ENCODE measurements around the gene PRM2. TPM values are rescaled to one million over a fixed set of nuclear protein-coding genes. Genes with fewer than 3 reads are reported as not detected.

The PRM2 gene
- total and polyA plus RNA-seq, 2 of the 8 experiments (the other 6 are each of a cell fraction or from before 2014, with no cell fraction given), result not detected

DNA sequence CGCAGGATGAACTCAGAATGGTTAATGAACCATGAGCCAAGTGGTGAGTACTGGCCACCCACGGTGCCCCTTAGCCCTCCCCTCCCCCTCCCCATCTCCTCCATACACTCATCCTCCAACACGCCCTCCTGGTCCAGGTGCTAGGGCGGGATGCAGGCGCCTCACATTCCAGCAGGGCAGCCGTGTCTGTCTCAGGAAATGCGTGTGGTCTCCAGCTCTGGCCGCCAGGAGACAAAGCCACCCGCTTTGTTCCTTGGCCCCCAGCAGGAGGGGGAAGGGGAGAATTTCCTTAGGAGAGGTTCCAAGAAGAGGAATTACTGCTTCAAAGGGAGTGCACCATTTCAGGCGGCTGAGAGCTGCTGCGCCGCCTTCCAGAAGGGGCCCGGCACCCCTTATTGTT, 39.2 kb upstream of the PRM2 start (continued):
- peak; percentile 60 to 78; a peak in 2 of 4 replicates for TF ChIP-seq SIN3A (conservative IDR thresholded peaks at IDR 0.05 in 1 of 2, IDR thresholded peaks at IDR 0.05 in 1 of 2; ENCODE audit: low read depth in 1 of 2, low read length in 2 of 2)
- TF ChIP-seq, protein P1, sequence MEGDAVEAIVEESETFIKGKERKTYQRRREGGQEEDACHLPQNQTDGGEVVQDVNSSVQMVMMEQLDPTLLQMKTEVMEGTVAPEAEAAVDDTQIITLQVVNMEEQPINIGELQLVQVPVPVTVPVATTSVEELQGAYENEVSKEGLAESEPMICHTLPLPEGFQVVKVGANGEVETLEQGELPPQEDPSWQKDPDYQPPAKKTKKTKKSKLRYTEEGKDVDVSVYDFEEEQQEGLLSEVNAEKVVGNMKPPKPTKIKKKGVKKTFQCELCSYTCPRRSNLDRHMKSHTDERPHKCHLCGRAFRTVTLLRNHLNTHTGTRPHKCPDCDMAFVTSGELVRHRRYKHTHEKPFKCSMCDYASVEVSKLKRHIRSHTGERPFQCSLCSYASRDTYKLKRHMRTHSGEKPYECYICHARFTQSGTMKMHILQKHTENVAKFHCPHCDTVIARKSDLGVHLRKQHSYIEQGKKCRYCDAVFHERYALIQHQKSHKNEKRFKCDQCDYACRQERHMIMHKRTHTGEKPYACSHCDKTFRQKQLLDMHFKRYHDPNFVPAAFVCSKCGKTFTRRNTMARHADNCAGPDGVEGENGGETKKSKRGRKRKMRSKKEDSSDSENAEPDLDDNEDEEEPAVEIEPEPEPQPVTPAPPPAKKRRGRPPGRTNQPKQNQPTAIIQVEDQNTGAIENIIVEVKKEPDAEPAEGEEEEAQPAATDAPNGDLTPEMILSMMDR (IDR thresholded peaks at IDR 0.05; ENCODE audit: control extremely low read depth in 1 of 3, insufficient read depth in 1 of 3, low read depth in 1 of 3, low read length in 3 of 3), result peak; percentile 29 to 55 (median 41)
- TF ChIP-seq POLR2AphosphoS5 (IDR thresholded peaks at IDR 0.05; ENCODE audit: low read depth, low read length), result no peak
- no peak for TF ChIP-seq CEBPB (IDR thresholded peaks at IDR 0.05; ENCODE audit: low read depth, low read length)
- TF ChIP-seq, protein P2, sequence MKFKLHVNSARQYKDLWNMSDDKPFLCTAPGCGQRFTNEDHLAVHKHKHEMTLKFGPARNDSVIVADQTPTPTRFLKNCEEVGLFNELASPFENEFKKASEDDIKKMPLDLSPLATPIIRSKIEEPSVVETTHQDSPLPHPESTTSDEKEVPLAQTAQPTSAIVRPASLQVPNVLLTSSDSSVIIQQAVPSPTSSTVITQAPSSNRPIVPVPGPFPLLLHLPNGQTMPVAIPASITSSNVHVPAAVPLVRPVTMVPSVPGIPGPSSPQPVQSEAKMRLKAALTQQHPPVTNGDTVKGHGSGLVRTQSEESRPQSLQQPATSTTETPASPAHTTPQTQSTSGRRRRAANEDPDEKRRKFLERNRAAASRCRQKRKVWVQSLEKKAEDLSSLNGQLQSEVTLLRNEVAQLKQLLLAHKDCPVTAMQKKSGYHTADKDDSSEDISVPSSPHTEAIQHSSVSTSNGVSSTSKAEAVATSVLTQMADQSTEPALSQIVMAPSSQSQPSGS (IDR thresholded peaks at IDR 0.05; ENCODE audit: low read length), result no peak
- TF ChIP-seq TBP (IDR thresholded peaks at IDR 0.05; ENCODE audit: low read depth, low read length), result 0 out of 2 replicates have a peak, but pooled peaks have one; percentile 17
- TF ChIP-seq CBX8 (IDR thresholded peaks at IDR 0.05; ENCODE audit: borderline replicate concordance, low read depth, low read length), result no peak
- TF ChIP-seq EP300 (IDR thresholded peaks at IDR 0.05; ENCODE audit: borderline replicate concordance in 1 of 2, low read depth in 2 of 2, low read length in 2 of 2), result peak in 1 of 2 experiments; percentile 91; a peak in 2 of 3 replicates
- peak; percentile 44; the same call in 1 of the 2 replicates for TF ChIP-seq KDM1A (IDR thresholded peaks at IDR 0.05; ENCODE audit: borderline replicate concordance, low read length)
- peak; percentile 23 to 55; a peak in 3 of 4 replicates for TF ChIP-seq RAD21 (IDR thresholded peaks at IDR 0.05 in 1 of 2, conservative IDR thresholded peaks at IDR 0.05 in 1 of 2; ENCODE audit: low read depth in 2 of 2, low read length in 2 of 2)
- no peak for TF ChIP-seq TAF1 (IDR thresholded peaks at IDR 0.05; ENCODE audit: low read depth, low read length)
- no peak for TF ChIP-seq JUN (IDR thresholded peaks at IDR 0.05; ENCODE audit: low read depth, low read length)
- TF ChIP-seq RFX5 (IDR thresholded peaks at IDR 0.05; ENCODE audit: borderline replicate concordance, low read depth, low read length), result no peak
- TF ChIP-seq, protein P3, sequence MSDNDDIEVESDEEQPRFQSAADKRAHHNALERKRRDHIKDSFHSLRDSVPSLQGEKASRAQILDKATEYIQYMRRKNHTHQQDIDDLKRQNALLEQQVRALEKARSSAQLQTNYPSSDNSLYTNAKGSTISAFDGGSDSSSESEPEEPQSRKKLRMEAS (IDR thresholded peaks at IDR 0.05), result peak; percentile 81
- TF ChIP-seq CREB1 (IDR thresholded peaks at IDR 0.05), result 0 out of 2 replicates have a peak, but pooled peaks have one; percentile 17
- TF ChIP-seq TCF12 (IDR thresholded peaks at IDR 0.05; ENCODE audit: low read depth, low read length), result peak; percentile 99
- TF ChIP-seq ASH2L (IDR thresholded peaks at IDR 0.05; ENCODE audit: low read length), result peak; percentile 27
- TF ChIP-seq SP1 (IDR thresholded peaks at IDR 0.05; ENCODE audit: low read depth, low read length), result peak; percentile 83; the same call in 1 of the 2 replicates
- TF ChIP-seq CHD2 (IDR thresholded peaks at IDR 0.05; ENCODE audit: low read length), result peak; percentile 71
- TF ChIP-seq ZNF274 (IDR thresholded peaks at IDR 0.05; ENCODE audit: borderline replicate concordance, extremely low read depth, low read length), result no peak

Data from H1 (cell line).